ENCODE measurements around the gene IFI27. TPM values are rescaled to one million over a fixed set of nuclear protein-coding genes. Genes with fewer than 3 reads are reported as not detected.

Gene IFI27
- total RNA-seq, 4 donors from 2014 or later, result 39.5 to 958 (median 291) TPM

- H3K36me3 ChIP-seq, result no peaks in the 10 kb centered on the region
- no peak overlapping the region for H3K4me3 ChIP-seq
- H3K27me3 ChIP-seq, result peaks cover 0 to 11% (median 0%) of the 10 kb centered on the region in 4 donors
- WGBS, 2 donors, result 83 to 90% methylated on average over 8 to 9 of the region's 9 CpGs
- no peak overlapping the region for H3K27ac ChIP-seq
- H3K4me1 ChIP-seq, result no peaks in the 10 kb centered on the region
- H3K9me3 ChIP-seq, result no peaks in the 10 kb centered on the region
- no peak for DNase-seq
- intact Hi-C loops (cut with DNase I), result loop anchor here (5.0 kb wide), 2 partner anchors 86 to 106 kb away; no protein-coding TSS in a partner anchor
- TF ChIP-seq POLR2A (IDR thresholded peaks at IDR 0.05) (no peak), CTCF (IDR thresholded peaks at IDR 0.05) (no peak)
These were observed 27.7 kb downstream of the IFI27 start for GRCh38 chr14:94138251-94138650.

- Histone ChIP-seq H3K4me1 (no peaks in the 10 kb centered on the region), H3K27me3 (peaks cover 0 to 11% (median 0%) of the 10 kb centered on the region in 4 donors), H3K36me3 (no peaks in the 10 kb centered on the region), H3K4me3 (no peak overlapping the region), H3K9me3 (no peaks in the 10 kb centered on the region), H3K27ac (no peak overlapping the region)
- TF ChIP-seq POLR2A (IDR thresholded peaks at IDR 0.05) (no peak), CTCF (IDR thresholded peaks at IDR 0.05) (no peak)
- 70 to 76% methylated on average over 5 of the region's 5 CpGs for WGBS, 2 donors
- intact Hi-C loops (cut with DNase I), result loop anchor here (5.0 kb wide), 2 partner anchors 87 to 107 kb away; no protein-coding TSS in a partner anchor
- no peak for DNase-seq
These were observed 28.5 kb downstream of the IFI27 start for GRCh38 chr14:94139006-94139405.

- no peaks in the 10 kb centered on the region for H3K4me1 ChIP-seq
- H3K36me3 ChIP-seq, result no peaks in the 10 kb centered on the region
- H3K4me3 ChIP-seq, result no peak overlapping the region
- no peak for DNase-seq
- no peak overlapping the region for H3K27ac ChIP-seq
- H3K27me3 ChIP-seq, result peaks cover 0 to 11% (median 0%) of the 10 kb centered on the region in 4 donors
- intact Hi-C loops (cut with DNase I), result loop anchor here (5.0 kb wide), 2 partner anchors 87 to 107 kb away; no protein-coding TSS in a partner anchor
- 90 to 92% methylated on average over 2 to 4 of the region's 5 CpGs for WGBS, 2 donors
- TF ChIP-seq CTCF (IDR thresholded peaks at IDR 0.05) (no peak), POLR2A (IDR thresholded peaks at IDR 0.05) (no peak)
- no peaks in the 10 kb centered on the region for H3K9me3 ChIP-seq
These were observed 28.9 kb downstream of the IFI27 start for GRCh38 chr14:94139421-94139820.

- H3K4me1 ChIP-seq, result no peaks in the 10 kb centered on the region
- H3K9me3 ChIP-seq, result no peaks in the 10 kb centered on the region
- DNase-seq, result no peak
- no peak overlapping the region for H3K4me3 ChIP-seq
- H3K36me3 ChIP-seq, result no peaks in the 10 kb centered on the region
- H3K27ac ChIP-seq, result no peak overlapping the region
- WGBS, 2 donors, result 67 to 77% methylated on average over 3 of the region's 3 CpGs
- intact Hi-C loops (cut with DNase I), result no loop called here
- peaks cover 0 to 11% (median 0%) of the 10 kb centered on the region in 4 donors for H3K27me3 ChIP-seq
- TF ChIP-seq CTCF (IDR thresholded peaks at IDR 0.05) (no peak), POLR2A (IDR thresholded peaks at IDR 0.05) (no peak)
These were observed 31.7 kb downstream of the IFI27 start for GRCh38 chr14:94142247-94142646.

- no peaks in the 10 kb centered on the region for H3K36me3 ChIP-seq
- 87 to 88% methylated on average over 1 of the region's 1 CpG for WGBS, 2 donors
- H3K27ac ChIP-seq, result no peak overlapping the region
- no peak for DNase-seq
- H3K9me3 ChIP-seq, result no peaks in the 10 kb centered on the region
- intact Hi-C loops (cut with DNase I), result no loop called here
- TF ChIP-seq CTCF (IDR thresholded peaks at IDR 0.05), result no peak
- TF ChIP-seq POLR2A (IDR thresholded peaks at IDR 0.05), result no peak
- H3K27me3 ChIP-seq, result peaks cover 0 to 11% (median 0%) of the 10 kb centered on the region in 4 donors
- H3K4me1 ChIP-seq, result no peaks in the 10 kb centered on the region
- no peak overlapping the region for H3K4me3 ChIP-seq
These were observed 32.3 kb downstream of the IFI27 start for GRCh38 chr14:94142836-94143235.
